NCI-H748 (cell line): ENCODE results near the gene PPP1R3D.
"Not testable (repeated sequence)": the region's sequence is repeated elsewhere in the genome, so short reads cannot be mapped to it uniquely, and the experiment has no call there.

Experiments used
- DNase-seq: peaks from one replicate; lab custom pipeline; 2025; ENCODE audit not compliant: unreplicated experiment; lab: John Stamatoyannopoulos, UW

The PPP1R3D gene, protein sequence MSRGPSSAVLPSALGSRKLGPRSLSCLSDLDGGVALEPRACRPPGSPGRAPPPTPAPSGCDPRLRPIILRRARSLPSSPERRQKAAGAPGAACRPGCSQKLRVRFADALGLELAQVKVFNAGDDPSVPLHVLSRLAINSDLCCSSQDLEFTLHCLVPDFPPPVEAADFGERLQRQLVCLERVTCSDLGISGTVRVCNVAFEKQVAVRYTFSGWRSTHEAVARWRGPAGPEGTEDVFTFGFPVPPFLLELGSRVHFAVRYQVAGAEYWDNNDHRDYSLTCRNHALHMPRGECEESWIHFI

DNA sequence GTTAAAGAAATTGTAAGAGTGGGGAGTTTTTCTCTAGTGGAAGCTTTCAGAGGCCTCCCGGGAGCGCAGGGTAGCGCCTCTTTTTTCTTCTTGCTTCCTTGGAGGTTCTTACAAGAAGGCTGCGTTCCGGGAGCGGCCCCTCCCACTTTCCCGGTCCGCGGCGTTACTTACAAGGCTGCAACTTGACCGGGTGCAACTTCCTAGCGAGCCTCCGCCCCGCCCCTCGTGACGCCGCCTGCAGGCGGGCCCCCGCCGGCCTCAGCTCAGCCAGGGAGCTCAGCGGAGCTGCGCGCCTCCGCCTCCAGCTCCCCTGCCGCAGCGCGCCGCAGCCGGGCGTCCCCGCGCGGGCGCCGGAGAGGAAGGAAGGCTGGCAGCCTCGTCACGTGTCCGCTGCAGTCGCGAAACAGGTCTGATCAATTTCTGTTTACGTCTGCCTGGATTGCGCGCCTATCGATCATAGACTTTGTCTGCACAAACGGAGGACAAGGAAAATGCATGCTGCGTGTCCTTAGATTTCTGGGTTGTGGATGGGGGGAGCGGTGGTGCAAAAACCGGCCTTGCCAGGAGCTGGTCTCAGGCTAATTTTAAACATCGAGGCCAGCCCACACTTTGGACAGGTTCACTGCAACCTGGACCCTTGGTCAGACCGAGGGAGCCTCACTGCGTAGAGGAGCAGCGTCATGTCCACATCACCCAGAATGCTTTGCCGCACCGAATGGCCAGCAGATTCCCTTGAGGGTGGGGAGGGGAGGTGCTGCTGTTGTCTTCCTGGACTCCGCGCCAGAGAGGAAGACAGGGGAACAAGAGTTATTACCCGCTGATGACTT, at the start of gene PPP1R3D, which contains the start of gene FAM217B:
Gene PPP1R3D, minus strand, starts transcription at position 177 of the 827 bp plus-strand sequence. CDS start 374 bp downstream, outside the sequence.
Gene FAM217B, plus strand, starts transcription at position 261 of the 827 bp plus-strand sequence. CDS start 3,555 bp downstream, outside the sequence.
- peak; percentile 88 for DNase-seq

DNA sequence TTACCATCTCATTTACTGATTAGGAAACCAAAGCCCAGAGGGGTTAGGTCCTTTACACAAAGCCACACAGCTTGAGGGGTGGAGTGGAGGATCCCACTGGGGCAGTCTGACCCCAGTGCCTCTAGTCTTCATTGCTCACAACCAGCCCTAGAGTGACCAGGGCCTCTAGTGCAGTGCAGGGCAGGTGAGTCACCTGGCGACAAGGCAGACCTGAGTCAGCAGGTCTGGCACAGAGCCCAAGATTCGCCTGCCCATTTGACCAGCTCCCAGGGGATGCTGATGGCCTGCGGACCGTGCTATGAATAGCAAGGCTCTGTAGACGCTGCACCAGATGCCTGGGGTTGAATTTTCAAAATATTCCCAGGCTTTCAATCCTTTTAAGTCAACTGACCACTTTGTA, 48.0 kb upstream of the PPP1R3D start:
- DNase-seq: peak; percentile 75

GRCh38 chr20:59987135-59987534, 47.0 kb upstream of the PPP1R3D start:
- DNase-seq: no peak

GRCh38 chr20:59985864-59986263, 45.8 kb upstream of the PPP1R3D start:
- DNase-seq: peak; percentile 5

GRCh38 chr20:59985164-59985563, 45.1 kb upstream of the PPP1R3D start:
- DNase-seq: no peak

GRCh38 chr20:59984541-59984940, 44.4 kb upstream of the PPP1R3D start:
- DNase-seq: no peak

GRCh38 chr20:59983076-59983475, 43.0 kb upstream of the PPP1R3D start:
- no peak for DNase-seq

- DNase-seq: no peak
Measured at GRCh38 chr20:59977086-59977485, 37.0 kb upstream of the PPP1R3D start.

DNA sequence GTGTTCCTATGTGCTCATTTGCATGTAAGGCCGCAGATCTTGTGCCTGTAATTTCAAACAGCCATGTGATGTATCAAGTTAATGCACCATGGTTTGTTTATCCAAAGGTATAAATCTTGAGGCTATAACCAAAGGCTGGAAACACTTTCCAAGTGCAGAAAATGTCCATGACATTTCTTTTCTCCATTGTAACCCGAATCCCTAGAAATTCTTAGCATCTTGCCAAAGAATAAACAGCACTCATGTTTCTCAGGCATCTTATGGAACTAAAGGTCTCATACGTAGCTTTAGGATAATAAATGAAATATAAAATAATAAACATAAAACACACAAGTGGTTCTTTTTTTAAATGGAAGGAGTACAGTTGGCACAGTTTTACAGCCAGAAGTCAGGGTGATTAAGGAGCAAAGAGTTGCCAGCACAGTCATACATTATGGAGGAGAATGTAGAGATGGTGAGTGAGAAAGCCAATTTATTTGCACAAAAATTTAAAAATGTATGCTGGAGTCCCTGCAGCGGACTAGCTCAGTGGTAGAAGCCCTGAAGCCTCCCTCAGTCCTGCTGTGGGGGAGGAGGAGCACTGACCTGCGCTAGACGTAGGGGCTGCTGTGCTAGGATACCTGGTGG, 36.2 kb upstream of the PPP1R3D start:
- DNase-seq: no peak

GRCh38 chr20:59972037-59972801, 32.1 kb upstream of the PPP1R3D start:
- DNase-seq: no peak

- no peak for DNase-seq
Measured at GRCh38 chr20:59971428-59971827, 31.3 kb upstream of the PPP1R3D start.

GRCh38 chr20:59966428-59966827, 26.3 kb upstream of the PPP1R3D start:
- no peak for DNase-seq

DNA sequence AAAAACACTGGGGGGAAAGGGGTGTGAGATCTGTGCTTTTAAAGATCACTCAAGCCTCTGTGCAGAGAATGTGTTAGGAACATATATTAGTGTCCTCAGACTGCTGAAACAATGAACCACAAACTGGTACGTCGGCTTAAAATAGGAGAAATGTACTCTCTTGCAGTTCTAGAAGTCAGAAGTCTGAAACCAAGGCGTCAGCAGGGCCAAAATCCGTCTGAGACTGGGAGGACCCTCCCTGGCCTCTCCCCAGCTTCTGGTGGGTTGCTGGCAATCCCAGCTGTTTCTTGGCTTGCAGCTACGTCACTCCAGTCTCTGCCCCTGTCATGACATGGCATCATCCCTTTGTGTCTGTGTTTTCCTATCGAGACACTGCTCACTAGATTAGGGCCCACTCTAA, 22.1 kb upstream of the PPP1R3D start:
- no peak for DNase-seq

GRCh38 chr20:59961423-59961822, 21.3 kb upstream of the PPP1R3D start:
- no peak for DNase-seq

- peak; percentile 5 for DNase-seq
Measured at GRCh38 chr20:59958626-59959025, 18.5 kb upstream of the PPP1R3D start.

DNA sequence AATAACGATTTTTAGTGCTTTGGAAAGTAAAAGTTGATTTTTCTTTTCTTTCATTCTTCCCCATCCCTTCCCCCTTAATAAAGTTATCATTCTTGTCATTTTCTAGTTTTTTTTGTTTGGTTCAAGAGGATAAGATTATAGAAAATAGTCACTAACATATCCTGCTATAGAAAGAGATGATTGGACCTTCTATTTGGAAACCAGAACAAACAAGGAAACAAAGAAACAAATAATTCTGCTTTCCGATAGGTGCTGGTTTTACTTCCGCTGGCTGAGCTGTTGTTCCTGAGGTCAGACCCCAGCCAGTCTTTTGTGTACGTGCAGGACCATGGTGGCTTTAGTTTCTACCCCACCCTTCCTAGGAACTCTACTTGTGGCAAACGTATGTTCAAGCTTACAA, 18.0 kb upstream of the PPP1R3D start, which contains the start of gene CDH26:
Gene CDH26, plus strand, starts transcription at position 301 of the 400 bp plus-strand sequence. CDS start 304 bp downstream, outside the sequence.
- no peak for DNase-seq

- DNase-seq: not testable (repeated sequence)
Measured at GRCh38 chr20:59957568-59957967, 17.5 kb upstream of the PPP1R3D start.

DNA sequence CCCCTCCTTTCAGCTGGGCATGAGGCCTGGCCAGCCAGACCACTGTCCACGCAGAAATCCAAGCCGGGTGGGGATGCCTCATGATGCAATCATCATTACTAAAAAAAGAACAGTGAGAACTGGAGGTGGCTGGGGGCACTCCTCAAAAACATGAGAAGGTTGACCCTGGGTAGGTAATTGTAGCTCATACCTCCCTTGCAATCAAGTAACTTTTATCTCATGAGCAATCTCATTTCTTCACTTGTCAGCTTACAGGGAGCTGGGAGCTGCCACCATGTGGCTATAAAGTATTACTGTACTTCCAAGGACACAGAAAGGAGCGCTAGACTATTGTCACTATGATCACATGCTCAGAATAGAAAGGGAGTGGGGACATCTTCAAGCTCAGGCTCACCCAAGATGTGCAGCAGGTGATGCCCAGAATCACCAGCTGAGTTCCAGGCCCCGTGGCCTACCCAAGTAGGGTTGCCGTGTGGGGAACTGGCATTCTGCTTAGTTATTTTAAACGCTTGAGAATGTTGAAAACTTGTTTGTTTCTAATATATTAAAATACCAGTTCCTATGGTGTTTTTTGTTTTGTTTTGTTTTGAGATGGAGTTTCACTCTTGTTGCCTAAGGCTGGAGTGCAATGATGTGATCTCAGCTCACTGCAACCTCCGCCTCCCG, 15.2 kb upstream of the PPP1R3D start:
- peak; percentile 22 for DNase-seq

GRCh38 chr20:59954718-59955117, 14.6 kb upstream of the PPP1R3D start:
- no peak for DNase-seq

DNA sequence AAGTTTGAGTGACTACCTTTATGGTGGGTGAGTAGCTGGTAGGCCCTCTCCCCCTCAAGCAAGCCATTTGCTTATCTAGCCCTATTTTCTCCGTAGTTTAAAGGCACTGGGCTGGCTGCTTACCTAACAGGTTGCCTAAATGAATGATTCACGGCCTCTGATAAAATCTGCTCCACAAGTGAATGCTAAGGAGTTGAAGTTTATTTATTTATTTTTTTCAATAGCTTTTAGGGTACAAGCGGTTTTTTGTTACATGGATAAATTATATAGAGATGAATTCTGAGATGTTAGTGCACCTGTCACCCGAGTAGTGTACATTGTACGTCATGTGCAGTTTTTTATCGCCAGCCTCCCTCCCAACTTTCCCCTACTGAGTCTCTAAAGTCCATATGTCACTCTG, 9.8 kb upstream of the PPP1R3D start:
- DNase-seq: no peak
